CD4-positive, alpha-beta T cell treated with Interferon alpha-2 for 1 hour (primary cell): ENCODE measurements around the gene NUMB.

Experiments used
- DNase-seq, 2 donors: peaks; one replicate each; pipeline ENCODE4 v3.0.0-alpha.2; 2020 to 2022

The NUMB gene

DNA sequence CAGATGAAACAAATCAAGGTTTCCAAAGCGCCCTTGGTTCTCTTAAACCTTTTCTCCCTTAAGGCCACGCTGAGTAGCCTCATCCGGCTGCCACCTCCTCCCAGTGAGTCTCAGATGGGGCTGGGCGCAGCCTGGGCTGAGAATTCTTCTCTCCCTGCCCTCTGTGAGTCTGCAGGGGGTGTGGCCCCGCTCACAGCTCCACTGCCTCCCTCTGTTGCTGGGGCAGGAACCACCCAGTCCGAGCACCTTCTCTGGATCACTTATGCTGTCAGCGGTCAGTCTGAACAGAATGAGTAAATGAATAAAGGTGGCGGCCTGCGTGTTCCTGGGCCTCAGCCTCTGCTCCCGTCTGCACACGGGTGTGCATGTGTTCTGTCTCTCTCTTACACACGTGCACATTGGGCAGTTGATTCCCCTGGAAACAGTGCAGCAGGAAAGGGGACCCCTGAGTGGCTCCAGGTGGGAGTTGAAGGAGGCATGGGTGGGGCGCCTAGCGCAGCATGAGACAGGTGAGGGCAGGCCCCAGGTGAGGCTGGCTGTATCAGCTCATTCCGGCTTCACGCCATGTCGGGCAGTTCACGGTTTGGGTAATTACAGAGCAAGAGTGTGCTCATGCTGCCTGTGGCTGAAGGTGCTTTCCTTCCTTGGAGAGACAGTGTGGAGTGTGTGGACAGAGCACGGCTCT lies 216.7 kb downstream of the NUMB start:
- DNase-seq = no peak

DNA sequence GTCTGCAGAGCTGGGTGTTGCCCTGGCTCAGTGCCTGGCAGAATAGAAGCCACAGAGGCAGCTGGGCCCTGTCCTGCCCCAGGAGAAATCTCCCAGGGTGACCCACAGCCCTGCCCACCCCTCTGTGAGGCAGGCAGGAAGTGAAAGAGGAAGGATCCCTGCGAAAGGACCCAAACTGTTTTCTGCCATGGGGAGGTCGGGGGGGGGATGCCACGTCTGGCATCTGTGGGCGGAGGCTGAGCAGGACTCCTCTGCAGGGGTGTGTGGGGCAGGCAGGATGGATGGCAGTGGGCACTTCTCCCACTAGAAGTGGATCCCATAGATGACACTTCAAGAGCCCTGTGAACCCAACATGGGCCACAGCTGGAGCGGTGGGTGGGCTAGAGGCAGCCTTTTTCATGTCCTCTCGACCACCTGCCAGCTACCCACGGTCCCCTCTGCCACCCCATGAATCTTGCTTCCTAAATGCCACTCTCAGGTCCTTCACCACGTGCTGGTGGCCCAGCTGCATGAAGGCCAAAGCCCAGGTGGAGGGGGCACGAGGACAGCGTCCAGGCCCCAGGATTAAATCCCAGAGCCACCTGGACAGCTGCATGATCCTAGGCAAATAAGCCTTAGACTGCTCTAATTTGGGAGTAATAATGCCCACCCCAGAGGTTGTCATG lies 217.4 kb downstream of the NUMB start:
- DNase-seq = peak in 1 of 2 donors; percentile 25

DNA sequence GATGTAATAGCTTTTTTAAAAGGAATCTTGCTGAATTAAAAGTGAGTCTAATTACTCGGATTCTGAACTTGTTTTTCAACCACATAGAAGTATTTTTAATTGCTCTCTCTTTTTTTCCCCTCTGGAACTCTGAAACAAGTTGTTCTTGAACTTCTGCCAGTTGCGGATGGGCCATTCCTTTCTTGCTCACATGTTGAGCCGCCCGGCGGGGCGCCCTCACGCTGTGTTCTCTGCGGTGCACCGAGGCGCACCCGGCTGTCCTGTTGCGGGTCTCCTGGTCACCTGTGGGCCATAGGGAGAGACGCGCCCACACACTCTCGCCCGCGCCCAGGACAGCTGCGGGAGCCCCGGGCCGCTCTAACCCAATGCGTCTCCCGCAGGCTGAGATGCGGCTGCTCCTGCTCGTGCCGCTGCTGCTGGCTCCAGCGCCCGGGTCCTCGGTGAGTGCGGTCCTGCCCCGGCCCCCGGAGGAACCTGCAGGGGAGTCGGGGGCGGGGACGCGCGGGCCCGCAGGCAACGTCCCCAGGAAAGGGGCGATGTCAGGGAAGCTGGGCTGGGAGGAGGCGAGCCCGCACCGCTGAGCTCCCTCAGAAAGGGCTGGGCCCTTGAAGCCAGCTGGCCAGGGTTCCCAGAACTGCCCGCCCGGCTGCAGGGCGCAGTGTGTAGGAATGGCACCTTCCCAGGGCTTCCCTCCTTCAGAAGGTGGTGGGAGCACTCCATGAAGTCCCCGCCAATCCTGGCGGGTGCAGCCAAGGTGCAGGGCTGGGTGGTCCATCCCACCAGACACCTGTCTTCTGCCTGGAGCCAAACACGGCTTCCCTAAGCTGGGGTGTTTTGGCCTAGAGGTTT lies 218.7 kb downstream of the NUMB start:
- DNase-seq = no peak

DNA sequence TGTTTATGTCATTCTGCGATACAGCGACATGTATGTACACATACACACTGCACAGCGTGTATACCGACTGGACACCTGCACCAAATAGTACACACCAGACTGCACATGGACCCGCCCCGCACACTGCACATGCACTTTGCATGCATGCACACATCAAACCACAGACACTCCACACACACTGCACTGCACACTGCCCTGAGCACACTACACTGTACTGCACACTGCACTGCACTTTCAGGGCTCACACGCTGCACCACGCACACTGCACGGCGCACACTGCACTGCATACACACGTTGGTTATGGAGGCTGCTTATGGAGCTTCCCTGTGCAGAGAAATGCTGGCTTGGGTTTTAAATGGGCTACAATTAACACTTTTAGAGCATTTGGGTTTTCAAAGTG lies 219.4 kb downstream of the NUMB start:
- no peak for DNase-seq

DNA sequence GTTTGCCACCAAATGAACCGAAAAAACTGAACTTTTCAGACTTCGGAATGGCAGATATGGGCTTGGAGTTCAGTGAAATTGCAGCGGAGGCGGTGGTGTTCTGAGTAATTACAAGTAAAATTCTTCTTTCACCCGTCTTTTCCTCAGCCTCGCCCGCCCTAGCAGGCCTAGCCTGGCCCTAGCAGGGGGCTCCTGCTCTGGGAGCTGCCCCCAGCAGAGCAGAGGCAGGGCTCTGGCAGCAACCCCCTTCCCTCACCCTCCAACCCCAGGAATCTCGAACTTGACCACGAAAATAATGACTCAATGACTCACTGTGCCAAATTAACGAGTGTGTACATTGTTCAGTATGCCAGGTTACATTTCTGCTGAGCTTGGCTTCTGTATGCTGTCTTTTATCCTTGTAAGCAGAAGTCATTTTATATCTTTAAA lies 219.9 kb downstream of the NUMB start:
- no peak for DNase-seq

DNA sequence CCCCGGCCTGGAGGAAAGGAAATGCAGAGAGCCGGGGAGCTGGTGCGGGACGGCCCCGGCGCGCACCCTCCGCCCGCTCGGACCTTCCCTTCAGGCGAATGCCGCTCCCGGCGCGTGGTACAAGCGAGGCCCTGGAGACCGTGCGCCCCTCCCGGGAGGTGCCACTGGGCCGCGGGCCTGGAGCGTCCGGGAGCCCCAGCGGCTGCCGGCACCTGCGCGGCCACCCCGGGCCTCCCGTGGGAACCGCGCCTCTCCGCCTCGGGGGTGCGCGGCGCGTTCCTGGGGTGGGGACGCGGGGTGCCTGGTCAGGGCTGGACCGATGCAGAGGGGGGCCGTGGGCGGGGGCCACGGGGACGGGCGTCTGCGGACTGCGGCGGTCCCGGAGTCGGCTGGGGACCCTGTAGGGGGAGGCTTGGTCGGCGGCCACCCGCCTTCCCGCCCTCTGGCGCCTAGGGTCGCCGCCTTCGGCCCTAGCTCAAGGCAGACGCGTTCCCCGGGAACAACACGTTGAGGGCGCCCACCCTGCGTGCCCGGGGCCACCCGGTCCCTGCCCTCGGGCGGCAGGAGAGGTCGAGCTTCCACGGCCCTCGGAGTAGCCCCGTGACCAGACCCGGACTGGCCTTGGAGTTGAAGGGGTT lies 220.4 kb downstream of the NUMB start:
- no peak for DNase-seq

DNA sequence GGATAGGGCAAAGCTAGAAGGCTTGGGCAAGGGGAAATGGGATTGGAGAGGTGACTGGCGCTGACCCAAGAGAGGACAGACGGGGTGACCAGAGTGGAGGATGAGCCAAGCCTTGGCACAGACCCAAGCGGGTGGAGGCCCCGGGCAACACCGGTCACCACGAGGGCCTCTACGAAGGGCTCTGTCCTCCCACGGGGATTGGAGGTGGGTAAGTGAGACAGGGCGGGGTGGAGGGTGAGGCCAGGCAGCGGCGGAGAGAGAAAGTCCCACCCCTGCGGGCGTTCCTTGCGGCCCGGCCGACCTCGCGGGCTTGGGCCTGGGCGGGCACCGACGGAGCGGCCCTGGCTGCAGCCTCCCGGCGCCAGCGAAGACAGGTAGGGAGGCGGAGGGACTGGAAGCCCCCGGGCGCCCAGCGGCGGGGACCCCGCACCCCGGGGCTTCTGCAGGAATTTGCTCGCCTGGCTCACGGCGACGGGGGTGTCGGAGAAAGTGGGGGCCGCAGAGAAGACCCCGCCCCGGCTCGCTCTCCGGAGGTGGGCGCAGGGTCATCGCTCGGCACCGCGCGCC lies 221.0 kb downstream of the NUMB start, which contains the start of gene PAPLN:
PAPLN (plus strand) TSS at position 288 of the 567 bp plus-strand sequence. CDS start 2,273 bp downstream, outside the sequence.
- peak in 1 of 2 donors; percentile 20 for DNase-seq

DNA sequence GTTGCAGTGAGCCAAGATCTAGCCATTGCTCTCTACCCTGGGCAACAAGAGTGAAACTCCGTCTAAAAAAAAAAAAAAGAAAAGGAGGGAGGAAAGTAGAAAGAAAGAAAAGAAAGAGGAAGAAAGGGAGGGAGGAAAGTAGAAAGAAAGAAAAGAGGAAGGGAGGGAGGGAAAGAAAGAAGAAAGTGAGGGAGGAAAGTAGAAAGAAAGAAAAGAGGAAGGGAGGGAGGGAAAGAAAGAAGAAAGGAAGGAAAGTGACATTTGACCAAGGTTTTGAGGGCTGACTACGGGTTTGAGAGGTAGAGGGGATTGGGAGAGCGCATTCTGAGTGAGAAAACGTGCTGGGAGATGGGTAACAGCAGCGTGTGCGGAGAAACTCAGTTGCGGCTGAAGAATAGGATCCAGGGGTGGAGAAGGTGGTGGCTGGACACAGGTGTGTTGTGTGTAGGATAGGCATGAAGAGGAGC lies 221.6 kb downstream of the NUMB start:
- DNase-seq = no peak

DNA sequence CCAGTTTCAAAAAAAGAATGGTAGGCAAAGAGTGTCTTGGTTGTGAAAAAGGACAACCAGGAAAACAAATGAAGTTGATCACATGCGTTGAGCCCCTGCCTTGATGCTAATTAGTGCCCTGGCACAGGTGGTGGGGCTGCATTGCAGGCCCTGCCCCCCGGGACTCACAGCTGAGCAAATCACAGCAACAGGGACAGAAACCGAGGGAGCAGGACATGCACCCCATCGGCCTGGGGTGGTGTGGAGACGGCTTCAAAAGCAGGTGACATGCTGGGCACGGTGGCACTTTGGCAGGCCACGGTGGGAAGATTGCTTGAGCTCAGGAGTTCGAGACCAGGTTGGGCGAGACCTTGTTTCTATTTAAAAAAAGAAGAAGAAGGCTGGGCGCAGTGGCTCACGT lies 222.2 kb downstream of the NUMB start:
- DNase-seq = no peak

DNA sequence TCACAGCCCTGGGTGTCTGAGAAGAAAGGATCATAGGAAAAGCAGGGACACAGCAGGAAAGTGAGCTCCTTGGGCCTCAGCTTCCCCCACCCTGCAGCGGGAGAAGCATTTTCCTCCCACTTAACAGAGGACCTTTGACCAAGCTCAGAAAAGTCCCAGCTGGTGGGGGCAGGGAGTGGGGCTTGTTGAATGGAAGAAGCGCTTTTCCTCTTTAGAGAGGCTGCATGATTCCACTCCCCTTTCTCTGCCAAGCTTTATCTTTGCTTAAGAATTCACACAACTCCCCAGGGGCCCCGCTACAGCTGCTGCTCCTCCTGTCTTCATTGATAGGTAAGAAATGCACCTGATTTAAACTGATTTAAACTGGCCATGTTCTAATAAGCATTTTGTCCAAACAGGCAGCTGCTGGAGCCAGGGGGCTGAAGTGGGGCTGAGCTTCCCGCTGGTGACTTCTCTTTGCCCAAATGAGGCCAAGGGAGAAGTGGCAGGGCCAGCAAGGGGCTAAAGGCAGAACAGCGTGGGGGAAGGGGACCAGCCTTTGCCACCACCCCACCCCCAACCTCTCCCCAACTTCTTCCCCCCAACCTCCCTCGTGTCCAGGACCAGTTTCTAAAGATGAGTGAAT lies 222.7 kb downstream of the NUMB start:
- no peak for DNase-seq

DNA sequence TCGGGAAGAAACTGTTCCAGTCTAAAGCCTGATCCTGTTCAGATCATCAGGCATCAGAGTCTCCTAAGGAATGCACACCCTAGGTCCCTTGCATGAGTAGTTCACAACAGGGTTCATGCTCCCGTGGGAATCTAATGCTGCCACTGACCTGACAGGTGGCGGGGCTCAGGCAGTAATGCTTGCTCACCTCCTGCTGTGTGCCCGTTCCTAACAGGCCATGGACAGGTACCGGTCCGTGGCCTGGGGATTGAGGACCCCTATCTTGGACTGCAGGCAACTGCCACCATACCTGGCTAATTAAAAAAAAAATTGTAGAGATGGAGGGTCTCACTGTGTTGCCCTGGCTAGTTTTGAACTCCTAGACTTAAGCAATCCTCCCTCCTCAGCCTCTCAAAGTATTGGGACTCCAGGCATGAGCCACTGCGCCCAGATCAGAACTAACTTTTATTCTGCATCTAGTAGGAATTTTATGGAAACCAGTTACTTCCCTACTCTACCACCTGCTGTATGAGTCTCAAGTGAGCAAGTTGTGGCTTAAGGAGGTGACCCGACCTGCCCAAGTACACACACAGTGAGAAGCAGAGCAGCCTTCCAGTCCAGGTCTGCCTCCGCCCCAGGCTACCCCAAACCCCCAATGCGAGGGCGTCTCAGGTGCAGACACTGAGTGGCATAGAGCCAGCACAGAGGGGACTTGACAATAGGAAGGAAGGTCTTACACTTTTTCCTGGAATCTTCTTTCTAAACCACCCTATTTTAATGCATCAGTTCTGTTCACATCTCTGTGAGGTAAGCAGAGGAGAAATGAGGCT lies 223.6 kb downstream of the NUMB start:
- no peak for DNase-seq

DNA sequence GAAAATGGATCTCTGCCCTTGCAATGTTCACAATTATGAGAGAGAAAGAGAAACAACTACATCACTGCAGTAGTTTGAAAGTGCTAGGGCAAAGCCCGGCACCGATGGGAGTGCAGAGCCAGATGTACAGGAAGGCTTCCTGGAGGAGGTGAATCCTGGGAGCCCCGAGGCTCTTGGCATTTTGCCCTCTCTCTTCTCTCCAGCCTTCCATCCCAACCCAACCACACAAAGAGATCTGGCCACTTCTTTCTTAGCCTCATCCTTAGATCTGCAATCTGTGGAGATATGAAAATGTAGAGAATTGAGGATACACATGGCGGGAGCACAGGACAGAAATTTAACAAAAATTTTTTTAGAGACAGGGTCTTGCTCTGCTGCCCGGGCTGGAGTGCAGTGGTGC lies 224.3 kb downstream of the NUMB start:
- no peak for DNase-seq

DNA sequence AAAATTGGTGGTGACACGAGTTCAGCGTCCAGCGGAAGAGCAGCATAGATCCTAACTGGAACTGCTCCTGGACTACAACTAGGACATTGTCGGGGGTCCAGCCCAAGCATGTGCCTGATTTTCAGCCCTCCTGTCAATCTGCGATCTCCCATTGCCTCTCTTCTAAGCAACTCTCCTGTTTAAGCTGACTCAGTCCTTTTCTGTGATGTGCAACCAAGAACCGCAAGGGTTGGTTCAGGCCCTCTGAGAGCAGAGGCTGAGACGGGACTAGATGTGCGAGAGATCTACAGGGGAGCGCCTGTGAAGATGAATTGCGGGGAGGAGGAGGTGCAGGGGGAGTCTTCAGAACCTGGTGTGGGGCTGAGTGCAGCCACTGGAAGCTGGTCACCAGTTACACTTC lies 224.8 kb downstream of the NUMB start:
- no peak for DNase-seq

DNA sequence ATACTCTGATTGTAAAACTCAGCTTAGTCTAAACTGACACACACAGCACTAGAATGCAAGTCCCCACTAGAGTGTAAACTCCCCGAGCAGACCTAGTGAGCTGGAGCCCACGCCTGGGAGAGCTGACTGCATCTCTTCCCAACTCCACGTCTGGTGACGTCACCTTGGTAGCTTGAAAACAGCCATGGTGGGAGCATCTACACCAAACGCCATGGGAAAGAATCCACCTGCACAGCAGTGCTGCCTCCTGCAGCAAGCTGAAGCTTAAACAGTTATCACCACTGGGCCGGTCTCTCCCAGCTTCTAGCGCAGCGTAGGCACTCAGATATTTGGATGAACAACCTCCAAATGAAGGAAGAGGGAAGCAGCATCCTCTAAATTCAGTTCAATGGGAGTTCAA lies 225.4 kb downstream of the NUMB start:
- DNase-seq = no peak

DNA sequence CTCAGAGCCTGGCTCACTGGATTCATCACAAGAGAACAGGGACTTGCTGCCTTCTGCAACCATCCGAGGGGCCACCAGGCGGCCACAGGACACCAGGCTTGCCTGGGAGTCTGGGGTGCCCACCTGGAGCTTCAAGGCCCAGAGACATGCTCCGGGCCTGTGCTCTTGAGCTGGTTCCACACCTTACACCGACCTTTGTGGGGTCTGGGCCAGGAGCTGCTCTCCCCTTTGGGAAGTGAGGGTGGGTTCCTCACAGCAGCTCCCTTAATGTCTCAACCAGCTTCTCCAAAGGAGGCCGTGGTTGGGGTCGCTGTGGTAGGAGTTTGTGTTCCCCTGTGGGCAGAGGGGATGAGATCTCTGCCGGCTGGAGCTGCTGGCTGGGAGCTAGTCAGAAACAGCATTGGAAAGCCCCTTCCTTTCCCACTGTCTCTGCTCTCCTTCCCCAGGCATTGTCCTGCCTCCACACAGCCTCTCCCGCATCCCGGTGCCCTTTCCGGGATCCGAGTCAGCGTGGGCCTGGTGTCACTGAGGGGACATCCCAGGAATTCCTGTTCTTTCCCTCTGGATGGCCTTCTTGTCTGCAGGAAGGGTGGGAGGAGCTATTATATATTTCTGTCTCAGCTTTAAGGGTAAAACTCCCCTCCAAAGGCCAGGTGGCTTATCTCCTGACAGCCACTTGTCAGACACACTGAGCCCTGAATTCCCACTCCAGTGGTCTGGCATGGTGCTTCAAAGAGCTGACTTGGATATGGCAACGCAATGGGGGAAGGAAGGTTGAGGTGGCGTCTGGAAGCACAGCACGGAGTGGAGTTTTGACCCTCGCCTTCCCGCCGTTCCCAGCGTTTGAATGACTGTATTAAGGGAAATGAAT lies 226.1 kb downstream of the NUMB start:
- no peak for DNase-seq

DNA sequence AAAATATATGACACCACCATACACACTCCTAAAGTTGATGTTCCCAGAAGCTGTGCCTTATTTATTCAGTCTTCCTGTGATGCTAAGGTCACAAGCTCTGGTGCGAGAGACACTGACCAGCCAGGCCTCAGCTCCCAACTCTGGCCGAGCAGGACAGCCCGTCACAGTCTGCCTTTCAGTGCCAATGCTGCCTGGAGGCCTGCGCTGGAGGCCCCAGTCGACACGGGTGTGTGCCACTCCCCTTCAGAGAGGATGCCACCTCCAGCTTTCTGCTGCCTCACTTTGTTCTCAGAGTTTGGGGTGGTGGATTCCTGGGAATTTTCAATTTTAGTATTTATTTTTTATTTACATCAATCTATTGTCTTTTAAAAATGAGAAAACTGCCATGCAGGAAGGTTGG lies 228.3 kb downstream of the NUMB start:
- no peak for DNase-seq

DNA sequence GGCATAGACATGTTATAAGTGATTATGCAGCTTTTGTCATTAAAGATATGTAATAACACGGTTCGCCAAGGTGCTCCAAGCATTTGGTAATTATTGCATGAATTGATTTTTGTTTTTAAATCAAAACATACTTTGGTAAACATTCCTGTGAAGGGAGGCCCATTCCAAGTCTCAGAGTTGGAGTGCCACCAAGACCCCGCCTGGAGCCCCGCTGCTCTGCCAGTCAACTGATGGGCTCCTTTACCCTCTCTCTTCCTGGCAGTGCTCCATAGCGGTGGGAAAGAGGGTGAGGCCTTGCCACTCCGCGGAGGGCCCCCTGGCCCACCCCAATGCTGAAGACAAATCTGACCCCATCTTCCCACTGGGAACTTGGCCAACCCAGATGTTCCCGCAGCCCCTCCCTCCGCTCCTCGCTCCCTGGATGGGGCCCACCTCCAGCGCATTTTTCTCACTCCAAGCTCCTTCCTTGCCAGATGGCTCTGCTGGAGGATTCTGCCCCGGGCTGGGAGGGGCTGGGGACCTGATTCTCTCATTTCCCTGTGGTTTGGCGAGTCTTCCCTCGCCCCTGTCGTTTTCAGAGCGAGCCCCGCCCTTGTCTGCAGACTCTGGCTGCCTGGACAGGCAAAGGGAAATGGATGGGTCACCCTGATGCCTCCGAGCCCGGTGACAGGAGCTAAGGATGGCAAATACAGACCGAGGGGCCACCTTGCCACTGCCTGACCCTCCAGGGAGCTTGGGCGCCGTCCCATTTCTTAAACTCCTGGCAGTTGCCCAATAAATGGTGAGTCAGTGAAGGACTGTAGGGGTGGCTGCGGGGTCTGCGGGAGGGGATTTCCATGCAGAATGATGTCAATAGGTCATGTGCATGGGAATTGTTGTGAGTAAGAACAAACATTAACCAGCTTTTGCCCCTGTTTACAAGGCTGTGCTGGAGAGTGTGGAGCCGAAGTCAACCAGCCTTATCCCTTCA lies 230.2 kb downstream of the NUMB start:
- DNase-seq = no peak

DNA sequence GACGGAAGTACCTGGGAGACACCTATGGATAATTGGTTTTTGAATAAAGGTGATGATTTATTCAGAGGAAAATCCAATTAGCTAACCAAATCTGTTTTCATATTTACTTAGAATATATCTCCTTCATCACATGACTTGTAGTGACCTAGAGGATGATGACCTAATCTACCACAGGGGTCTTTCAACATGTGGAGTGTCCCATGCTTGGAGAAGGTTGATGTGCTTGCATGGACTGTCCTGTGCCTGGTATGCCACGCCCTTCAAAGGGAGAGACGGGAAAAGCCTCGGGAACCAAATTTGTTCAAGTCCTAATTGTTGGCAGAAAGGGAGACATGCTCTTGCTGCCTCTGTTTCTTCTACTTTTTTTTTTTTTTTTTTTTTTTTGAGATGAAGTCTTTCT lies 232.8 kb downstream of the NUMB start:
- no peak for DNase-seq
